ENCODE measurements around the gene SPRYD7. TPM values are rescaled to one million over a fixed set of nuclear protein-coding genes. Genes with fewer than 3 reads are reported as not detected.

The SPRYD7 gene
- total RNA-seq, 1 donor from 2014 or later: 6.0 TPM

DNA sequence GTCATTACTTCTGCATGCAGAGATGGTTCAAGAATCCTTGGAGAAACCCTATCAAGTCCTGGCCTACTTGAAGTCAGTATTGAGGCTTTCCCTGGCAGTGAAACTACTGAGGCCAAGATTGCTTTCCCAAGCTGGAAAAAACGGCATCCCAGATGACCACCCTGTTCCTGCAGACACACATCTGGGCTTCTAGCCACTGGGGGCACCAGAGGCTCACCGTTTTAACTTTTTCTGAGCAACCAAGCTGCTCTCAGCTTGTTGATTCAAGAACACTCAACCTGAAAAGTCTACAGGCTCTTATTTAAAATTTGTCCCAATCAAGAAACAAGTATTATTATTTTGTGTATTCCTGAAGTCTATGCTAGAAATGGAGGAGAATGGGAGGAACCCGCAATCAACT, 66.6 kb downstream of the SPRYD7 start:
- TF ChIP-seq, protein P1, sequence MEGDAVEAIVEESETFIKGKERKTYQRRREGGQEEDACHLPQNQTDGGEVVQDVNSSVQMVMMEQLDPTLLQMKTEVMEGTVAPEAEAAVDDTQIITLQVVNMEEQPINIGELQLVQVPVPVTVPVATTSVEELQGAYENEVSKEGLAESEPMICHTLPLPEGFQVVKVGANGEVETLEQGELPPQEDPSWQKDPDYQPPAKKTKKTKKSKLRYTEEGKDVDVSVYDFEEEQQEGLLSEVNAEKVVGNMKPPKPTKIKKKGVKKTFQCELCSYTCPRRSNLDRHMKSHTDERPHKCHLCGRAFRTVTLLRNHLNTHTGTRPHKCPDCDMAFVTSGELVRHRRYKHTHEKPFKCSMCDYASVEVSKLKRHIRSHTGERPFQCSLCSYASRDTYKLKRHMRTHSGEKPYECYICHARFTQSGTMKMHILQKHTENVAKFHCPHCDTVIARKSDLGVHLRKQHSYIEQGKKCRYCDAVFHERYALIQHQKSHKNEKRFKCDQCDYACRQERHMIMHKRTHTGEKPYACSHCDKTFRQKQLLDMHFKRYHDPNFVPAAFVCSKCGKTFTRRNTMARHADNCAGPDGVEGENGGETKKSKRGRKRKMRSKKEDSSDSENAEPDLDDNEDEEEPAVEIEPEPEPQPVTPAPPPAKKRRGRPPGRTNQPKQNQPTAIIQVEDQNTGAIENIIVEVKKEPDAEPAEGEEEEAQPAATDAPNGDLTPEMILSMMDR (conservative IDR thresholded peaks at IDR 0.05): peak; percentile 59
- Mint-ChIP-seq H3K36me3 (no peaks in the 10 kb centered on the region), H3K4me1 (ENCODE audit: unreplicated experiment) (no peaks in the 10 kb centered on the region), H3K27ac (no peak overlapping the region), H3K9me3 (peaks cover 8% of the 10 kb centered on the region), H3K27me3 (no peaks in the 10 kb centered on the region), H3K4me3 (no peak overlapping the region)
- DNase-seq (ENCODE audit: extremely low spot score, unreplicated experiment): no peak

GRCh38 chr13:49867834-49868233, 68.3 kb downstream of the SPRYD7 start:
- no peak for DNase-seq (ENCODE audit: extremely low spot score, unreplicated experiment)
- Mint-ChIP-seq H3K27ac (no peak overlapping the region), H3K4me1 (ENCODE audit: unreplicated experiment) (no peaks in the 10 kb centered on the region), H3K27me3 (no peaks in the 10 kb centered on the region), H3K36me3 (no peaks in the 10 kb centered on the region), H3K4me3 (no peak overlapping the region), H3K9me3 (peaks cover 5% of the 10 kb centered on the region)
- TF ChIP-seq, protein P1 (conservative IDR thresholded peaks at IDR 0.05): no peak

- Mint-ChIP-seq H3K9me3 (peaks cover 5% of the 10 kb centered on the region), H3K27me3 (no peaks in the 10 kb centered on the region), H3K36me3 (no peaks in the 10 kb centered on the region), H3K27ac (no peak overlapping the region), H3K4me1 (ENCODE audit: unreplicated experiment) (no peaks in the 10 kb centered on the region), H3K4me3 (no peak overlapping the region)
- TF ChIP-seq, protein P1 (conservative IDR thresholded peaks at IDR 0.05): no peak
- no peak for DNase-seq (ENCODE audit: extremely low spot score, unreplicated experiment)
Observed at GRCh38 chr13:49865218-49865617, 70.9 kb downstream of the SPRYD7 start.

DNA sequence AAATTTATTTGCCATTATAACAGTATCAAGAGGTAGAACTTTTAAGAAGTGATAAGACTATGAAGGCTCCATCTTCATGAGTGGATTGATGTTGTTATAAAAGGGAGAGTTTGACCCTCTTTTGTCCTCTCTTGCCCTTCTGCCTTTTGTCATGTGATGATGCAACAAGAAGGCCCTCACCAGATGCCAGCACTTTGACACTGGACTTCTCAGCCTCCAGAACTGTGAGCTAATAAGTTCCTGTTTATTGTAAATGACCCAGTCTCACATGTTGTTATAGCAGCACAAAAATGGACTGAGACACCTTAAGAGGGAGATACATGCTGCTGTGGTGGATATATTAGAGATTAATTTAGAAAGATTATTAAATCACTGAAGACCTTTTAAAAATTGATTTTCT, 71.6 kb downstream of the SPRYD7 start:
- peaks cover 3% of the 10 kb centered on the region for H3K9me3 Mint-ChIP-seq
- no peaks in the 10 kb centered on the region for H3K36me3 Mint-ChIP-seq
- no peak overlapping the region for H3K4me3 Mint-ChIP-seq
- TF ChIP-seq, protein P1 (conservative IDR thresholded peaks at IDR 0.05): no peak
- H3K27ac Mint-ChIP-seq: no peak overlapping the region
- no peaks in the 10 kb centered on the region for H3K4me1 Mint-ChIP-seq (ENCODE audit: unreplicated experiment)
- DNase-seq (ENCODE audit: extremely low spot score, unreplicated experiment): no peak
- no peaks in the 10 kb centered on the region for H3K27me3 Mint-ChIP-seq

Other genes starting within 250 kb of the SPRYD7 start
- 32.2 and 56.5 TPM in 2 replicates for gene EBPL, start 244.9 kb downstream of the SPRYD7 start, total RNA-seq (ENCODE audit: low replicate concordance)
- 36.5 and 40.1 TPM in 2 replicates for gene KPNA3, start 143.7 kb downstream of the SPRYD7 start, total RNA-seq (ENCODE audit: low replicate concordance)
- 33.8 and 42.0 TPM in 2 replicates for gene TRIM13, start 60.7 kb upstream of the SPRYD7 start, total RNA-seq (ENCODE audit: low replicate concordance)
- 0.57 and 1.1 TPM in 2 replicates for gene KCNRG, start 79.1 kb upstream of the SPRYD7 start, total RNA-seq (ENCODE audit: low replicate concordance)